ENCODE measurements around the gene SGPP2. TPM values are rescaled to one million over a fixed set of nuclear protein-coding genes. Genes with fewer than 3 reads are reported as not detected.

Gene SGPP2
- total RNA-seq, 2 donors from 2014 or later, result 3.3 to 3.7 TPM

- 70% methylated on average over 2 of the region's 2 CpGs for WGBS
- no peak for TF ChIP-seq CTCF (IDR thresholded peaks at IDR 0.05)
- TF ChIP-seq POLR2AphosphoS5 (IDR thresholded peaks at IDR 0.05), result no peak
- TF ChIP-seq POLR2A (IDR thresholded peaks at IDR 0.05), result no peak
- H3K9me3 ChIP-seq, result no peaks in the 10 kb centered on the region
- no peaks in the 10 kb centered on the region for H3K36me3 ChIP-seq
- no peak overlapping the region for H3K27ac ChIP-seq
- H3K27me3 ChIP-seq (replicated peaks; ENCODE audit: insufficient read depth), result no peaks in the 10 kb centered on the region
- intact Hi-C loops (cut with DNase I), result no loop called here
- DNase-seq (ENCODE audit: low spot score), result no peak
- no peak overlapping the region for H3K4me3 ChIP-seq
- H3K4me1 ChIP-seq (replicated peaks), result no peaks in the 10 kb centered on the region
Observed at GRCh38 chr2:222450021-222450420, 25.7 kb downstream of the SGPP2 start.

DNA sequence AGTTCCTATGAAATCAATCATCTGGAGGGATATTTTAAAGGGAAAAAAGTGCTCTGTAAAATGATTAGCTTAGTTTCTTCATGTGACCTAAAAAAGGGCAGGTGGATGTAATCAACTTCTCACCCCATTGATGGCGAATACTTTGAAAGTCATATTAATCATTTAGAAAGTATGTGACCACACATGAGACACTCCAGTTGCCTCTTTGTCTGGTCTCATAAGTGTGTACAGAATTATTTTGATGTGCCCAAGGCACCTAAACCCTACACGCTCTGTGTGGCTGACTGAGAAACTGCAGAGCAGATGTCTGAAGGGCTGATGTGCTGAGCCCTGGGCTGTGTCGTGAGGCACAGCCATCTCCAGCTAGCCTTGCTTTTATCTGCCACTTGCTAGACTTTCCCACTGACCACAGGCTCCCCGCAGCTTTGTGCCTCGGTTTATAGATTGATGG is 26.9 kb downstream of the SGPP2 start:
- Histone ChIP-seq H3K4me1 (replicated peaks) (no peaks in the 10 kb centered on the region), H3K36me3 (no peaks in the 10 kb centered on the region), H3K27me3 (replicated peaks; ENCODE audit: insufficient read depth) (no peaks in the 10 kb centered on the region), H3K4me3 (no peak overlapping the region), H3K27ac (no peak overlapping the region), H3K9me3 (no peaks in the 10 kb centered on the region)
- intact Hi-C loops (cut with DNase I), result no loop called here
- WGBS, result 69% methylated on average over 5 of the region's 5 CpGs
- no peak for TF ChIP-seq CTCF (IDR thresholded peaks at IDR 0.05)
- no peak for TF ChIP-seq POLR2A (IDR thresholded peaks at IDR 0.05)
- no peak for TF ChIP-seq POLR2AphosphoS5 (IDR thresholded peaks at IDR 0.05)
- DNase-seq (ENCODE audit: low spot score), result no peak

DNA sequence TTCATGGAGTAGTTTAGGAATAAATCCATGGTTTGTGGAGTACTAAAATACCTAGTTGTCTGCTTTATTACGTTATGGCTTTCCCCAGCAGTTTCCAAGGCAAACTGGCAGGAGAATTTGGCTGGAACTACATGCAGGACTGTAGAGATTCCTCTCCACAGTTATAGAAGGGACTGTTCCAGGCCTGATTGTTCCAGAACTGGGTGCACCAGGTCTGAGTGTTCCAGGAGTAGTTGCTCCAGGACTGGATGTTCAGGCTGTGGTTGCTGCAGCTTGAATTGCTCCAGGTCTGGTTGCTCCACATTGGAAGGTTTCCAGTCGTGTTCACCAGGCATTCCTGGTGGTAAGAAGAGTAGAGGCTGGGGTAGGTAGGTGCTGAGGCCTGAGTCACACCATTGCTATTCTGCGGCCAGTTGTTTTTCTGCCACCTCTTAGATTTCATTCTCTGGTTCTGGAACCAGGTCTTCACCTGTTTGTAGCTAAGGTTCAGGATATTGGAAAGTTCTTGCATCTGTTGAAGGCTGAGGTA is 28.1 kb downstream of the SGPP2 start:
- Histone ChIP-seq H3K4me1 (replicated peaks) (no peaks in the 10 kb centered on the region), H3K36me3 (no peaks in the 10 kb centered on the region), H3K9me3 (no peaks in the 10 kb centered on the region), H3K4me3 (no peak overlapping the region), H3K27ac (no peak overlapping the region), H3K27me3 (replicated peaks; ENCODE audit: insufficient read depth) (no peaks in the 10 kb centered on the region)
- TF ChIP-seq POLR2AphosphoS5 (IDR thresholded peaks at IDR 0.05) (no peak), CTCF (IDR thresholded peaks at IDR 0.05) (no peak), POLR2A (IDR thresholded peaks at IDR 0.05) (no peak)
- intact Hi-C loops (cut with DNase I), result no loop called here
- DNase-seq (ENCODE audit: low spot score), result no peak
- 77% methylated on average over 3 of the region's 3 CpGs for WGBS

GRCh38 chr2:222456479-222457077 is 32.2 kb downstream of the SGPP2 start:
- H3K27ac ChIP-seq, result no peak overlapping the region
- no peaks in the 10 kb centered on the region for H3K4me1 ChIP-seq (replicated peaks)
- no peaks in the 10 kb centered on the region for H3K36me3 ChIP-seq
- no peaks in the 10 kb centered on the region for H3K9me3 ChIP-seq
- DNase-seq (ENCODE audit: low spot score), result no peak
- TF ChIP-seq CTCF (IDR thresholded peaks at IDR 0.05), result no peak
- no peak for TF ChIP-seq POLR2A (IDR thresholded peaks at IDR 0.05)
- no peak for TF ChIP-seq POLR2AphosphoS5 (IDR thresholded peaks at IDR 0.05)
- no peaks in the 10 kb centered on the region for H3K27me3 ChIP-seq (replicated peaks; ENCODE audit: insufficient read depth)
- WGBS, result 92% methylated on average over 4 of the region's 4 CpGs
- H3K4me3 ChIP-seq, result no peak overlapping the region
- intact Hi-C loops (cut with DNase I), result no loop called here

- TF ChIP-seq CTCF (IDR thresholded peaks at IDR 0.05), result no peak
- TF ChIP-seq POLR2AphosphoS5 (IDR thresholded peaks at IDR 0.05), result no peak
- TF ChIP-seq POLR2A (IDR thresholded peaks at IDR 0.05), result no peak
- intact Hi-C loops (cut with DNase I), result no loop called here
- no peak for DNase-seq (ENCODE audit: low spot score)
- Histone ChIP-seq H3K4me1 (replicated peaks) (no peaks in the 10 kb centered on the region), H3K9me3 (no peaks in the 10 kb centered on the region), H3K4me3 (no peak overlapping the region), H3K27ac (no peak overlapping the region), H3K27me3 (replicated peaks; ENCODE audit: insufficient read depth) (no peaks in the 10 kb centered on the region), H3K36me3 (no peaks in the 10 kb centered on the region)
- 97% methylated on average over 10 of the region's 10 CpGs for WGBS
Observed at GRCh38 chr2:222459983-222460382, 35.6 kb downstream of the SGPP2 start.
